Measurements from ENCODE around the gene GDF2.

DNA sequence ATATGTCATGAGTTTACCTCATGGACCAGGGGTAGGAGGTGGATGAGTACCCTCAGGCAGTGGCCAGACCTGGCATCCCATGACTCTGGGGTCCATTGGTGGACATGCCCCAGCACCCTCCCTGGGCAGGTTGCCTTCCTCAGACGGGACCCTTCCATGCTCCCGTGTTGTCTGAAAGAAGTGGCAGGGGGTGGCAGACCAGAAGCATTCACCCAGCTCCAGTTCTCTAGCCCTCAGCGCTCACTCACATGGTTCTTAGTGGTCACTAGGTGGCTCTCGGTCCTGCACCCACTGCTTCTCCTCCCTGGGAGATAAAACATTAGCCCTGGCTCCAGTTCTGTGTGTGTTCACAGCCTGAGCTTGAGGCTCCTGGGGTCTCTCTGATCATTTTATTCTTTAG, 31.9 kb downstream of the GDF2 start:
- TF ChIP-seq, protein P1, sequence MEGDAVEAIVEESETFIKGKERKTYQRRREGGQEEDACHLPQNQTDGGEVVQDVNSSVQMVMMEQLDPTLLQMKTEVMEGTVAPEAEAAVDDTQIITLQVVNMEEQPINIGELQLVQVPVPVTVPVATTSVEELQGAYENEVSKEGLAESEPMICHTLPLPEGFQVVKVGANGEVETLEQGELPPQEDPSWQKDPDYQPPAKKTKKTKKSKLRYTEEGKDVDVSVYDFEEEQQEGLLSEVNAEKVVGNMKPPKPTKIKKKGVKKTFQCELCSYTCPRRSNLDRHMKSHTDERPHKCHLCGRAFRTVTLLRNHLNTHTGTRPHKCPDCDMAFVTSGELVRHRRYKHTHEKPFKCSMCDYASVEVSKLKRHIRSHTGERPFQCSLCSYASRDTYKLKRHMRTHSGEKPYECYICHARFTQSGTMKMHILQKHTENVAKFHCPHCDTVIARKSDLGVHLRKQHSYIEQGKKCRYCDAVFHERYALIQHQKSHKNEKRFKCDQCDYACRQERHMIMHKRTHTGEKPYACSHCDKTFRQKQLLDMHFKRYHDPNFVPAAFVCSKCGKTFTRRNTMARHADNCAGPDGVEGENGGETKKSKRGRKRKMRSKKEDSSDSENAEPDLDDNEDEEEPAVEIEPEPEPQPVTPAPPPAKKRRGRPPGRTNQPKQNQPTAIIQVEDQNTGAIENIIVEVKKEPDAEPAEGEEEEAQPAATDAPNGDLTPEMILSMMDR (IDR thresholded peaks at IDR 0.05; ENCODE audit: poor library complexity) = peak; percentile 38
- TF ChIP-seq EZH2phosphoT487 (IDR thresholded peaks at IDR 0.05; ENCODE audit: low read depth, severe bottlenecking, unreplicated experiment) = no peak
